Erythroblast (primary cell): ENCODE measurements around the gene NOSIP.

ENCODE experiments used
- GATA1 ChIP-seq: IDR thresholded peaks from 2 replicates; pipeline ENCODE4 v1.6.1; 2011; ENCODE audit warnings: low read depth, mild to moderate bottlenecking, control low read depth, low read length, moderate library complexity
- POLR2A ChIP-seq: IDR thresholded peaks from 2 replicates; pipeline ENCODE4 v1.6.1; 2011; ENCODE audit warnings: mild to moderate bottlenecking, low read length

DNA sequence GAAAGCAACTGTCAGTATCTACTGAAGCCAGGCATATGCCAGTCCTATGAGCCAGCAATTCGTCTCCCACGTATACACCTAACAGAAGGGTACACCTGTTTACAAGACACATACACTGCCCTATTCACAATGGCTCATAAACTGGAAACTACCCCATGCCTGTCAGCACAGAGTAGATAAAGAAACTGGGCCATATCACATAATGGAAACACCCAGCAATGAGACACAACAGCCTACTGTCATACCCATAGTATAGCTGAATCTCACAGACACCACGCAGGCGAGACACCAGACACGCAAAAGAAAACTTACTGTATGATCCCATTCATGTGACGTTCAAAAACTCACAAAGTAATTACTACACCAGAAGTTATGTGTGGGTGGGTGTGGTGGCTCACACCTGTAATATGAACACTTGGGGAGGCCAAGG lies 15.7 kb downstream of the NOSIP start:
- no peak for TF ChIP-seq POLR2A
- TF ChIP-seq GATA1, result no peak
